DND-41 (cell line): ENCODE data around the gene DPY30.

ENCODE experiments used
- CTCF ChIP-seq: IDR thresholded peaks from 2 replicates; pipeline ENCODE4 v1.5.1; 2012; ENCODE audit warnings: borderline replicate concordance, low read length, moderate library complexity, mild to moderate bottlenecking; ENCODE audit not compliant: poor library complexity, severe bottlenecking; ENCODE audit errors: extremely low read depth
- EZH2 ChIP-seq: IDR thresholded peaks from 3 replicates; pipeline ENCODE4 v1.6.1; 2012; ENCODE audit warnings: borderline replicate concordance, low read depth, mild to moderate bottlenecking, moderate library complexity, low read length, inconsistent platforms; ENCODE audit not compliant: severe bottlenecking

GRCh38 chr2:32039447-32040219 is at the start of gene DPY30:
- no peak for TF ChIP-seq CTCF
- TF ChIP-seq EZH2, result no peak
